Suppressor macrophage (primary cell): Measurements from ENCODE around the gene PSMB7.

Experiments used
- DNase-seq, 4 experiments: peaks; one replicate each; pipeline ENCODE4 v3.0.0-alpha.2; 2020 to 2022

PSMB7 gene

DNA sequence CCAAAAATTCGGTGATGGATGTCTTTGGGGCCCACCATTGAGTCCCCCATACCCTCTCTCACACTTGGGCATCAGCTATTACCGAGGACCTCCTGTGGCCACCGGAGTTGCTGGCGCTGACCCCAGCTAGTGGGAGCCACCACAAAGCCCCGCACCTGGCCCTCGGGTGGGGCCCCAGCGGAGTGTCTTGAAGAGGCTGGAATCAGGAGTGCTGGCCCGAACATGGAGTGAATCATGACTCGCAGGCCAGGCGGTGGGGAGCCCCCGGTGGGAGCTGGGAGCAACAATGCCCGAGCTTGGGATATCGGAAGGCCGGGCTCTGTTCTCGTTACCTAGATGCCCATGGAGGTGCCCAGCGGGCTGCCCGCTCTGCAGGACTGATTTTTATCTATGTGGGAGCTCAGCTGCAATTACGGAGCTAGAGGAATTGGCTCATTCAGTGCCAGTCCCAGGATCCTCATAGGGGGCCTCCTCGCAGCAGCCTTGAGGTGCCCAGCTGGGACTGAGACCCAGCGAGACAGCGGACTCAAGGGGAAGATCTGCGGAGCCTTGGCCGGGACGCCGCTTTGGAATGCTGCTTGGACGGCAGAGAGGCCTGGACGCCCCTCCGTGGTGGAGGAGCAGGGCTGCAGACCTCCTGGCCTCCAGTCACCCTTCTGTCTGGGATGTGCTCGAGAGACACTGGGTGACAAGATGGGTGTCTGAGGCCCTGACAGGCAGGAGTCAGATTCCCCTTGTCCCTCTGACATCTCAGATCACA is 70.8 kb downstream of the PSMB7 start:
- DNase-seq = no peak

DNA sequence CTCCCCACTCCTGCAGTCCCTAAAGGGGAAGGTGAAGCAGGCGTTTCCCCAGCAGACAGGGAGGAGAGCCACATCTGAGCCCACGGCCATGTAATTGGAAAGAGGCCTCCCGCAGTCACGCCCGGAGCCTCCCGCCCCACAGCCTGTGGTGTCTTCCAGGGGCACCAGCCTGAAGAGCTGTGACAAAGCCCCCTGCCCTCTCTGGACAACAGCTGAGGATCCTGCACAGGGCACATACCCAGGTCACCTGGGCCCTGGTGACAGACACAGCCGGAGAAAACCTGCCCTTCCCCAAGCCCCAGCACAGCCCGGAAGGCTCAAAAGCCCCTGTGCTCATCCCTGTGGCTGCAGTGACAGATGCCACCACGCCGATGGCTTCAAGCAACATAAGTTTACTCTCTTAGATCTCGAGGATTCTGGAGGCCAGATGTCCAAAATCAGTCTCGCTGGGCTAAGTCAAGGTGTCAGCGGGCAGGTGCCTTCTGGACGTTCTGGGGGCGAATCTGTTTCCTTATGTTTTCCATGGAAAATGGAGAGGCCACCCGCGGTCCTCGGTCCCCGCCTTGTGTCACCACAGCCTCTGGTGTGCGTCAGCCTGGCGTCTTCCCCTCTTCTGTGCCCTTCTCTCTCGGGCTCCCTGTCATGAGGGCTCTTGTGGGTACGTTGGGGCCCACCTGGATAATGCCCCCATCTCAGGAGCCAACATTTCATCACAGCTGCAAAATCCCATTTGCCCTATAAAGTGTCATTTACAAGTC is 71.5 kb downstream of the PSMB7 start:
- no peak for DNase-seq

DNA sequence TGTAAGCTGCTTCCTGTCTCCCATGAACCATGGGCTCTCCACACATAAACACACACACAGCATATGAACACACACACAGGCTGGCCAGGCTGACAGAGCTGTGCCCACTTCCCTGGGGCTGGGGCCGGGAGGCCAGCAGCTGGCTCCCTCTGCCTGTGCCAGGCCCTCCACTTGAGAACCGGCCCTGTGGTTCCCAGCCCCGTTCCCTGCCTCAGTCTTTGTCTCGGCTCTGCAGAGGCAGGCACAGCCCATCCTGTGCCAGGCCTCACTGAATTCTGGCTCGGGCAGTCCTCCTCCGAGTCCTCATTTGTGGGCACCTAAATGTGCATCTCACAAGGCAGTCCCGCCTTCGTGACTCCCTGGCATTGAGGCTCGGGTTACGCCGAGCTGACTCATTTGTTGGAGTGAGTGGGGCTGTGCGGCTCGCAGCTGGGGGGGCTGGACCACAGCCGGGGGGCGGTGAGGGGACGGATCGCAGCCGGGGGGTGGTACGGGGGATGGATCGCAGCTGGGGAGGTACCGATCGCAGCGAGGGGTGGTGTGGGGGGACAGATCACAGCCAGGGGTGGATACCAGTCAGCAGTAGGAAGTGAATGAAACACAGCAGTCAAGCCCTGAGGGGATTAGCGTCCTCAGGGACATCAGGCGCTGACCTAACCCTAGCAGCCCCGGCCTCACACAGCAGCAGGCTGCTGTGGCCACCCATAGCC is 72.3 kb downstream of the PSMB7 start:
- DNase-seq = no peak

DNA sequence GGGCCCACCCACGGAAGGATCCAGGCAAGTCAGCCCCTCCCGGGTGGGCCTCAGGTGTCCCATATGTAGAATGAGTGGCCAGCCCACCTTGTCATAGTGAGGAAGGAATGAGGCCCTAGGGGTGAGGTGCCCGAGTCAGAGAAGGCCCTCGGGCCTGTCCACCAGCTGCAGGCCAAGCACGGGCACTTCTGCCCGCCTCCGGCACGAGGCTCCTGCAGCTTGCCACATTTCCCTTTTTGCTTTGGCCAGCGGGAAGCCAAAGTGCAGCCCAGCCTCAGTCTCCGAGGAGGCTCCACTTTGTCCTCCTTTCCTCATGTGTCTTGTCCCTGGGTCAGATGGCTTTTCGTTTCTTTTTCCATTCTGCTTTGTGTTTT is 72.9 kb downstream of the PSMB7 start:
- peak in 3 of 4 experiments; percentile 32 to 53 (median 33) for DNase-seq

DNA sequence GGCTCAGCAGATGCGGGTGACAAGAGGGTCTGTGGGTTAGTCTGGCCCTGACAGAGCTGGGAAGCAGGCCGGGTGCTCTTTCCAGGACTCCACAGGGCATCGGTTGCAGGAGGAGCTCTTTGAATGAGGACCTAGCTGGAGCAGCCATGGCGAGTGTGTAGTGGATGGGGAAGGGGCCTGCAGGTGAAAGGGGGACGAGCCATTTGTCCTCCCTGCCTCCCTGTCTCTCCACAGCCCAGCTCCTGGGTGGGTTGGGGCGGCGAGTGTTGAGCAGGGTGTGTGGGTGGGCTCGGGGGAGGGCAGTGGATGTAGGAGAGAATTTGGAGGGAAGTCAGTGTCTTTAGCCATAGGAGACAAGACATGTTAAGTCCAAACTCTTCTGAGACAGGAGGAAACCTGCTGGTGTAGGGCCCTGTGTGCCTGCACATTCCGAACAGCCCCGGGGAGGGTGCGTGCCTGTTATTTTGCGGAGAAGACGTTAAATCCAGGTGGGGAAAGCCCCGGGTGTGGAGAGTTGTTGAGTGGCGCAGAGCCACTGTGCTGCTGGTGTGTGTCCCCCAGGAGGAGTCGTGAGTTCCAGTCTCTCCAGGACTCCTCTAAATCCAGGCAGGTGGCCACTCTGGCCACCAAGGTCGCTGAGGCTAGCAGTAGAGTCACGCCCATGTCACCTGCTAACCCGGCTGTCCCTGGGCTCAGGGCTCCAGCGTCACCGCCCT is 73.6 kb downstream of the PSMB7 start:
- DNase-seq = no peak

DNA sequence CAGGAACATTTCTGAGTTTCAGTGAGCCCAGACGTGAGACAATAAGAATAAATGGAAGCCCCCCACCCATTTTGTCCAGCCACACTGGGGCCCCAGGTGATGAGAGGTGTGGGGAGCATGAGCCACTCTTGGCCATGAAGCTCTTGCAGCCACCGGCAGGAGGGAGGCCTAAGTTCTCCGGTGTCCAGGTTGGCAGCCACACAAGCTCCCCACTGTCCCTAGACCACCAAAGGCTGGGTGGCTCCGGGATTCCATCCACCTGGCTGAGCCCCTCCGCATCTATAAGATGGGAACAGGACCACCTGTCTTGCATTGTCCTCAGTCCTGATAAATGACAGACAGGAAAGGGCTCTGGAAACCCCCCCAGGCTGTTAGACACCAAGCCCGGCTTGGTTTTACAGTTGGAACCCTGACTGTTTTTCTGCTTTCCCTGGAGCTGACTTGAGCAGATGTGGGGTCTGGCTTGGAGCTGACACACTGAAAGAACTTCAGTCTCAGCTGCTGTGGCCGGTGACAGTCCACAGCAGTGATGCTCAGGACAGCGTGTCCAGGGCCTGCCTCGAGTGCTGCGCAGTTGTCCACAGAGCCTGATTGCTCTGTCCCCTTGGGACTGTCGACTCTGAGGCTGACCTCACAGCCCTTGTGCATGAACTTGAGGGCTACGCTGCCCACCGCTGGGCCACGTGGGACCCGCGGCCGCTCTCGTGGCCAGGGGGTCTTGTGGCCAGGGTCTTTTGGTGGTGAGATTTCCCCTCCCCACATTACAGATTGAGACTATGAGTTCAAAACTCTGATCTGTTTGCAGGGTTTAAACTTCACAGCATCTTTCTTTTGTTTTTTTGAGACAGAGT is 74.8 kb downstream of the PSMB7 start:
- no peak for DNase-seq

DNA sequence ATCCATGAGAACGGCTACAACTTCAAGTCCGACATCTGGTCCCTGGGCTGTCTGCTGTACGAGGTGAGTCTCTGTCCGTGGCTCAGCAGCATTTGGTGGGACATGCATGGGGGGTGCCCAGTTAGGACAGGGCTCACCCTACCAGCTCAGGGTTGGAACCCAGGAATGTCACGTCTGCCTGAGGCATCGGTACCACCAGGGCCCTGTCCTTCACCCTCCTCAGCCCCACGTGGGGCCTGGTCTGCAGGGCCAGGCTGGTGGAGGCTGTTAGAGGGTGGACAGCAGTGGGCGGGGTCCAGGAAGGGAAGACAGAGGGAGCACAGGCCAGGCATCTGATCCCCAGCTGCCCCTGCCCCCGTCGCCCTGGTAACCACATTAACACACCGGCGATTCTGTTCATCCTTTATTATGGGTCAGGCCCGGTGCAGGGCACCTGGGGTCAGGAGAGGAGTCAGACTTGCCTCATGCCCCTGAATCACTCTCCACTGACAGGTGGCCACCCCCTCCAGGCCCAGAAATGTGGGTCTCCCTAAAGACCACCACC is 75.6 kb downstream of the PSMB7 start:
- no peak for DNase-seq

DNA sequence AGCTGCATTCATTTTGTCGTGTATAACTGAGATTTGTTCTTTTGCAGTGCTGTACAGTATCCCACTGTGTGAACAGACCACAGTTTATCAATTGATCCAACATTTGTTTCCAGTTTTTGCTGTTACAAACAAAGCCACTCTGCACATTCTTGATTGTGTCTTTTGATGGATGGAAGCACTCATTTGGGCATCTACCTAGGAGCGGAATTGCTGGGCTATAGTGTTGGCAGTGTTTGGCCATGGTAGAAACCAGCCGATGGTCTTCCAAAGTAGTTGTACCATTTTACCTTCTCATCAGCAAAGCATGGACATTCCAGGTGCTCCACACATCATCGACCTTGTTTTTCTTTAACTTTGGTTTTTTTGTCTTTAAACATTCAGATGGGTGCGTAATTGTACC is 77.7 kb downstream of the PSMB7 start:
- DNase-seq = no peak

DNA sequence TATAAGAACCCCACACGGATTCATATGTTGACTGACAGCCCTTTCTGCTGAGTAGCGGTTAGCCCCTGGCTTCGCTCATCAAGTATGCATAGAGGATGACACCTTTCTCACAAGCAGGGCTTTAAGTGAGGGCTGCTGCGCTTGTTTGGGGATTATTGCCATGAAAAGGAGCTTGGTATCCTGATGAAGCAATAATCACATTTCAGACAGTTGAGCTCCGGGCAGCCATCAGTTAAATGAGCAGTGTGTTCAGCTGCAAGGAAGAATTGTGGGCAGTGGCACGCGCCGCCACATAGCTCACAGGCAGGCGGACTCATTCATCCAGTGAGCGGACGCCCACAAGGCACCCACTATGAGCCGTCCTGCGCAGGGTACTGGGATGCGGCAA is 79.9 kb downstream of the PSMB7 start:
- DNase-seq = no peak

DNA sequence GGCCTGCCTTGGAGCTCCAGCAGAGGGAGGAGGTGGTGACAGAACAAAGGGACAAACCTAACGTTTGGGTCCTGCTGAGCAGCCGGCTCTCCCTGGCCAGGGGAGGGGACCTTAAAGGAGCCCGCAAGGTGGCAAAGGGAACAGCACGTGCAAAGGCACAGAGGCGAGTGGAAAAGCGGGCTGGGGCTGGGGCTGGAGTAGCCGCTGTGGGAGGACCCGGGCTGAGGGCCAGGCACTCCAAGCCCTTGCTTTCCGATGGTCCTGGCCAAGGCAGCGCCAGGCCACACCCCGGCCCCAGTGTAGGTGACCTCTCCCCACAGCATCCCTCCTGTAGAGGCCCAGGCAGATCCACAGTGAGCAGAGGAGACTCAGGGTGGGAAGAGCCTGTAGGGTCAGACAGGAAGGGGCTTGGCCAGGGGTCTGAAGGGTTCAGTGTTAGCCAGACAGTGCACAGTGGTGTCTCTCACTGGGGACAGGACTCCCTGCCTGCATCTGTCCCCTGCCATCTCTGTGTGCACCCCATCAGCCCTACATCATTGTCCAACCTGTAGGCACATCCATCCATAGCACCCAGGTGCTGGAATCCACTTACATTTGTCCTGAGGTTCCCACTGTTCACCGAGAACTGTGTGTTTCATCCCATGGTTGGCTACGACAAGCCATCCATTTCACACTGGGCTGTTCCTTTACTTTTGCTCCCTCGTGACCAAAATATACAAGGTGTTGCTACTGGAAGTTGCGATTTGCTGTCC is 80.5 kb downstream of the PSMB7 start:
- DNase-seq = no peak

DNA sequence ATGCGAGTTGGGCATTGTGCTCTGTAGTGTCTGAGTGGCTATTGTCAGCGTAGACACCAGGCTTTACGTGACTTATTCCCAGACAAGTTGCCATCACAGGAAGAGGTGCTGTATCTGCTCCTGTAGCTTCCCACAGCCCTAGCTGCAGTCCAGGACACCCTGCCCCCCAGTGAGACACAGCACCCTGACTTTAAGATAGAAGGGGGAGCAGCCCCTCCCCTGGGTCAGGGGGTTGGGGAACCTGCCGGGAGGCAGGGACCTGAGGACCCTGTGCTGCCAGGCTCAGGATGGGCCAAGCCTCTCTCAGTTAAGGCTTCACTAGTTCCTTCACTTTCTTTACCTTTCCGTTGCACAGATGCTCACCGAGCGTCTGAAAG is 82.1 kb downstream of the PSMB7 start:
- no peak for DNase-seq

DNA sequence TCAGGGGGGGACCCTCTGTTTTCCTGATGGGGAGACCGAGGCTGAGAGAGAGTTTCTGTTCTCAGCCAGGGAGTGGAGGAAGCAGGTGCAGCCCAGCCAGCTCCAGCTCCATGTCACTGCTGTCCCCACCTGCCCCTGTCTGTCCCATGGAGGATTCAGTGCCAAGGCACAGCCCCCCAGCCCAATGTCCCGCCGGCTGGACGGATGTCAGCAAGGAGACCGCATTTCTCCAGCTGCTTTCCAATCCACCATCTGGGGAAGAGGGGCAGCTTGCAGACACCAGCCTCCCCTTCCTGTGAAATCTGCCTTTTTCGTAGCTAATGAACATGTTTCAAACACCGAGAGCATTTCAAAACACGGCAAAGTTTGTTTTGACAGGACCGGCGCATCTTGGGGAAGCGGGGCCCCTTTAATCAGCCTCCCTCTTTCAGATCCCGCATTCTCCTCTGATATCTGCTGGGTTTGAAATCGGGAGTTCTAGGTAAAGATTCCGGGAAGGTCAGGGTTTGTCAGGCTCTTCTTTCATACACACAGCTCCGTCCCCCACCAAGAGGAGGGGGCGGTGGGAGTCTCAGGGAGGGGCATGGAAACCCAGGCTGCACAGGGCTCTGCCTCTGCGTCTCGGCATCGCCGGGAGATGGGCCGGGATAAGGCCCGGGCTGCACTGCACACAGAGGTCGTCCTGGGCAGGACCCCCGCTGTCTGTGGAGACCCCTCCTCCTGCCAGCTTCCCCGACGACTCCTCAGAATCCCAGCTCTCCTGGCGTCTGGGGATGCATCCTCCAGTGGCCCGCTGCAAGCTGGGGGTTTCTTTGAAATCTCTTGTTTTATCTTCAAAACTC is 82.7 kb downstream of the PSMB7 start:
- no peak for DNase-seq

DNA sequence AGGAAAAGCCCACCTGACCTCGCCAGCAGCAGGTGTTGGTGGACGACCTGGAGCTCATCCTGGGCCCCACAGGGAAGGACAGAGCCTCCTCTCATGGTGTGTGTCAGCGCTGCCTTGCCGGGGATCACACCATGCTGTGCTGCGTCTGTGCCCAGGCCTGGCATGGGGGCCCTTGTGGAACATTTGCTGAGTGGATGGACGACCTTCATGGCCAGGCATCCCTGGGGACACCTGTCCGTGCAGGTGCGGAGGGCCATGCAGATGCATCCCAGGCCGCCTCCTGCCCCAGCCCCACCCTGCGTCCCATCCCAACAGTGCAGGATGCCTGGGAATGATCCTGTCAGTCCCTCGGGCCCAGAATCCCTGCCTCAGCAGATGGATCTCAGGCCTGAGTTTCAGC is 83.7 kb downstream of the PSMB7 start:
- DNase-seq = no peak

DNA sequence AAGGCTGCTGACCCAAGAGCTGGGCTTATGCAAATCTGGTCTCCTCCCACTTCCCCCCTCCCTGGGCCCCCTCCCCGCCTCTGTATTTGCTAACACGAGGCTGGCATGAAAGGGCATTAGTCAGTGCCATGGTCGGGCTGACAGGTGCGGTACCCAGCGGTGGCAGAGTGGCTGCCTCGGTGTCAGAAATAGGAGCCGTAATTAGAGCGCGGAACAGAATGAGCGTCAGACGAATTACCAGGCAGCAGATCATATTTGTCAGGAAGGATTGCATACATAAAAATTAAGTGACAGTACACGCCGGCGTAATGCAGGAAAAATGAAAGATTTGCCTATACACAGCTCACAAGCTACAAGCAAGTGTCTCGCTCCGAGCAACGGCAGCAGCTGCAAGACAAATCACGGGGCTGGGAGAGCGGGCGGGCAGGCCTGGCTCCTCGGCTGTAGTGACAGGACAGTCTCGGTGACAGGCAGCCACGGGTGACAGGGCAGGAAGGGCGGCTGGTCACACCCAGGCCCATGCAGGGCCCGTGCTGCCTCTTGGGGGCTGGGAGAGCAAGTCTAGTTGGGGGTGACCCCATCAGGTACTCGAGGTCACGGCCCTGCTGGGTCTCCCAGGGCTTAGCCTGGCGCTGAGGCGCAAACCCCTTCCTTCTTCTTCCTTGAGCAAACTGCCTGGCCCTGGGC is 85.1 kb downstream of the PSMB7 start:
- no peak for DNase-seq

DNA sequence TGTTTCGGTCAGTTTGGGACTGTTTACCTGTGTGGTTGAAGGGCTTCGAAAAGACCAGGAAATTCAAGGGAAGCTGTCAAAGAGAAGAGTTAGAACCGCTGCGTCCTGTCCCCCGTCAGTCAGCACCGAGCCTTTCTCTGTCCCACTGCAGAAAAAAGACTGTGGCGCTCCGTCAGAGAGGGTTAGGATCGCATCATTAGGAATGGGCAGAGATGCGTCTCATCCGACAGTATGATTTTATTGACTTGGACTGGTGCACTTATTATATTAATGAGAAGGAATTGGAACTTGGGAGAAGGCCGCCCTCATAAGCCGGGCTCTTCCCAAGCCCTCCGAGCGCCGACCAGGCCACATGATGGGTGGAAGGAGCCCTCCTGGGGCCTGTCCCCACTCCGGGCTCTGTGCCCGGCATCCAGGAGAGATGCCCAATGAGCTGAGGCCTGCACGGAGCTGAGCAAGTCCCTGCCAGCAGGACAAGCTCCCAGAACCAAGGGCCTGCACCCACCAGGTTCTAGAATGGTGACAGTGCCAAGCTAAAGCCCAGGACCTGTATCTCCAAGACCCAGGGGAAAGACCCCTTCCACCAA is 85.9 kb downstream of the PSMB7 start:
- no peak for DNase-seq

DNA sequence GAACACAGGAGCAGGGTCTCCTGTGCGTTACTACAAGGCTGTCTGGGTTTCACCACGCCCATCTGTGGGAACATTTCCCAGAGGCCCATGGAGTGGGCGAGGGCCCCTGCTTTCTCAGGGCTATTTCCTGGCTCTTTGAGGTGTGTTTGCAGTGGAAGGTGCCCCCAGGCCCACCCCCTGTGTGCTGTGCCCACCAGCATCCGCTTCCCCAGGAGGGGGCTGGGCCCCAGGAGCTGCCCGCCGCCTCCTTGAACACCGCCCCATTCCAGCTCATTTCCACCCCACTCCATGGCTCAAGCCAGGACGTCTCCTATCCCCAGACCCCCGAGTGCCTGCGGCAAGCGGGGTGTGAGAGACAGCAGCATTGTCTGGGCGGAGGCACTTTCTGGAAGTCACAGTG is 87.0 kb downstream of the PSMB7 start:
- DNase-seq = no peak

DNA sequence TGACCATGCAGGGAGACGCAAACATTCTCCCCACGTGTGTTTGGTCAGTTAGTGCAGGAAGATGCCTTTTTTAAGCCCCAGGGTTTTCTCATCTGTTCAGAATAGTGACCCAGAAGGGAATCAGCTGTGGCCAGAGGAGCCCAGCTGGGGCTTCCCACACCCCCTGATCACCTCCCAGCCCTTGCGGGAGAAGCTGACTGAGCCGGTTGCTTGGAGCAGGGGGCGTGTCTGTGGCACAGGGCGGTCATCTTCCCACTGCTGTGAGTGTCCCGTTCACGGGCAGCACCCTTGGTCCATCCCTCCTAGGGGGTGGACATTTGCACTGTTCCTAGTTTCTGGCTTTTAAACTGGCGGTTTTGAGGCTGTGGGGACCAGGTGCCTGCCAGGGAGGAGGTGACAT is 87.8 kb downstream of the PSMB7 start:
- DNase-seq = no peak

DNA sequence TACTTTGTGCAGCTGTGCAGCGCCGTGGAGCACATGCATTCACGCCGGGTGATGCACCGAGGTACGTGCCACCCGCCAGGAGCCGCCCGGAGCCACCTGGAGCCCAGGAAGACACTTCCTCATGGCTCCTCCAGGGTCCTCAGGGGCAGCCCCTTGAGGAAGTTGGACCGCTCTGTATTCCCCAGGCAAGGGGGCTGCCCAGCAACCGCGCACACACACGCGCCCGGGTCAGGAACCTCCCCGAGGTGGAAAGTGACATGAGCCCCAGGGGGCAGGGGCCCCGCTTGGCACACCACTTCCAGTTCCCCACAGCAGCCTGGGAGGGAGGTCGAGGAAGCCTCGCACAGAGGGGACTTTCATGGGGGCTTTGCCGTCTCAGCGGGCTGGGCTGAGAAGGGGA is 88.9 kb downstream of the PSMB7 start:
- no peak for DNase-seq

DNA sequence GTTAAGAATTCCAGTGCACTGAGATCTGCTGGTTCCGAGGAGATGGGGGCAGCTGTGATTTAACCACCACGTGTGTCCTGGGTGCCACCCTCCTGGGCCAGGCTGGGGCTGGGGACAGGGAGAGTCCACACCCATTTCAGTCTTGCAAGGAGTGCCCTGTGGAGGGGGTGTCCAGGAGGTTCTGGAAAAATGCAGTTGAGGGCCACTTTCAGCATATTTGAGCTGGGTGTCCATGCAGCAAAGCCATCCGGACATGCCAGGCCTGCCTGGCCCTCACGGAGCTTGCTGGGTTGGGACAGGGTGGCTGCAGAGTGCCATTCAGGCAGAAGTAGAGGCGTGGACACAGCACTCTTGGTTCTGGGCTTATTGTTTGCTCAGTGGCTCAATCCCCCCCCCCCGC is 89.4 kb downstream of the PSMB7 start:
- no peak for DNase-seq
